Panc1 (cell line): ENCODE results near the gene CRK. TPM values are rescaled to one million over a fixed set of nuclear protein-coding genes. Genes with fewer than 3 reads are reported as not detected.

Experiments used
- ATAC-seq: fragments of 200-7000 bp; cut with Tn5 transposase; 2 replicates; pipeline ENCODE4 v1.9.1; 2020; ENCODE audit warnings: mild to moderate bottlenecking, moderate library complexity
- BruUV-seq: library from RNA; stranded (reverse); fragments of 400-500 nt; replicated peaks from 2 replicates; lab custom pipeline; 2021; lab: Mats Ljungman, UMichigan
- CTCF ChIA-PET: fragments of 300-600 bp; sonication (Branson Sonifier 250); formaldehyde crosslinking; loops from one replicate; lab custom pipeline; 2022; ENCODE audit warnings: antibody characterized with exemption; lab: Charles Lee
- POLR2A ChIA-PET: fragments of 300-600 bp; sonication (Branson Sonifier 250); formaldehyde crosslinking; loops from one replicate; lab custom pipeline; 2022; ENCODE audit warnings: antibody characterized with exemption; lab: Charles Lee
- DNase-seq: peaks from one replicate; pipeline ENCODE4 v3.0.0-alpha.2; 2010; ENCODE audit warnings: low read depth, low spot score
- H3K27ac ChIP-seq: 2 replicates; pipeline ENCODE4 v1.5.1; 2011; ENCODE audit warnings: mild to moderate bottlenecking, low read length, inconsistent platforms
- H3K27me3 ChIP-seq: fragments of 200-500 bp; sonication (Bioruptor generic); 2 replicates; pipeline ENCODE4 v1.6.0; 2014; ENCODE audit warnings: low read length, inconsistent platforms; ENCODE audit not compliant: control insufficient read depth, insufficient read depth
- H3K36me3 ChIP-seq: fragments of 200-500 bp; sonication (Bioruptor generic); 2 replicates; pipeline ENCODE4 v1.5.1; 2014; ENCODE audit warnings: inconsistent platforms, mild to moderate bottlenecking, low read length, moderate library complexity; ENCODE audit not compliant: control insufficient read depth, insufficient read depth
- H3K4me1 ChIP-seq: 2 replicates; pipeline ENCODE4 v1.5.1; 2011; ENCODE audit warnings: inconsistent platforms, mild to moderate bottlenecking, low read length, moderate library complexity; ENCODE audit not compliant: control insufficient read depth, insufficient read depth
- H3K4me3 ChIP-seq, 2 experiments: 2 replicates each; pipeline ENCODE4 v1.5.1; 2011 to 2012; ENCODE audit warnings: low read depth in 2 of 2, low read length in 2 of 2, mild to moderate bottlenecking in 2 of 2, inconsistent platforms in 1 of 2, moderate library complexity in 1 of 2
- H3K9me3 ChIP-seq: fragments of 200-500 bp; sonication (Bioruptor generic); 2 replicates; pipeline ENCODE4 v1.5.1; 2014; ENCODE audit warnings: low read depth, mild to moderate bottlenecking, inconsistent platforms, low read length, moderate library complexity; ENCODE audit not compliant: control insufficient read depth, insufficient read depth
- POLR2AphosphoS5 ChIP-seq: IDR thresholded peaks from 2 replicates; pipeline ENCODE4 v1.6.1; 2012; ENCODE audit warnings: mild to moderate bottlenecking, low read depth, low read length, moderate library complexity
- SIN3A ChIP-seq: IDR thresholded peaks from 2 replicates; pipeline ENCODE4 v1.6.1; 2012; ENCODE audit warnings: low read depth, mild to moderate bottlenecking, low read length, moderate library complexity, borderline replicate concordance; ENCODE audit not compliant: insufficient read depth
- TCF7L2 ChIP-seq: IDR thresholded peaks from 2 replicates; pipeline ENCODE4 v1.6.1; 2011; ENCODE audit warnings: mild to moderate bottlenecking, low read depth, low read length, inconsistent platforms
- in situ Hi-C: cut with HindIII; loops from 2 replicates; pipeline ENCODE4 v1.10.0; 2016; ENCODE audit warnings: low sequenced_read_pairs, low pct_unique_long_range_greater_than_20kb
- intact Hi-C: fragments of 100-400 bp; cut with micrococcal nuclease; formaldehyde crosslinking; loops from one replicate; pipeline ENCODE4 v1.10.0; 2022; ENCODE audit not compliant: unreplicated experiment
- total RNA-seq: library from RNA; stranded (reverse); gene quantifications from one replicate; pipeline ENCODE4 v1.2.1, GENCODE V29; 2021; ENCODE audit not compliant: unreplicated experiment
- TF ChIP-seq, protein P1 (sequence below), 2 experiments: IDR thresholded peaks; 2 replicates each; pipeline ENCODE4 v1.6.1; 2011 to 2012; ENCODE audit warnings: low read depth in 2 of 2, control low read depth in 1 of 2, low read length in 1 of 2, mild to moderate bottlenecking in 1 of 2, moderate library complexity in 1 of 2; ENCODE audit not compliant: insufficient read depth in 1 of 2
- TF ChIP-seq, protein P2 (sequence below): fragments of 450-650 bp; IDR thresholded peaks from 2 replicates; pipeline ENCODE4 v1.5.1; 2017; ENCODE audit warnings: mild to moderate bottlenecking

Gene CRK
- total RNA-seq, 1 experiment from 2014 or later, result 67.0 TPM

GRCh38 chr17:1440921-1441320 is 15.1 kb downstream of the CRK start:
- Histone ChIP-seq H3K27ac (no peak overlapping the region), H3K4me1 (peaks cover 5% of the 10 kb centered on the region; the same call in 1 of the 2 replicates), H3K9me3 (no peaks in the 10 kb centered on the region), H3K36me3 (peaks cover 6% of the 10 kb centered on the region; the same call in 1 of the 2 replicates), H3K4me3 (no peak overlapping the region), H3K27me3 (no peaks in the 10 kb centered on the region)
- BruUV-seq, result no TSS peak
- ChIA-PET CTCF (interaction anchor here (0.5 kb wide), 1 partner anchor 7 kb away, joined by 7 read pairs; no protein-coding TSS in a partner anchor), POLR2A (no interaction called here)
- DNase-seq (no peak), ATAC-seq (no peak; the same call in 1 of the 2 replicates)
- intact Hi-C loops (no loop called here), in situ Hi-C loops (no loop called here)
- TF ChIP-seq SIN3A, result no peak
- TF ChIP-seq TCF7L2, result no peak
- no peak for TF ChIP-seq POLR2AphosphoS5
- TF ChIP-seq, protein P1, sequence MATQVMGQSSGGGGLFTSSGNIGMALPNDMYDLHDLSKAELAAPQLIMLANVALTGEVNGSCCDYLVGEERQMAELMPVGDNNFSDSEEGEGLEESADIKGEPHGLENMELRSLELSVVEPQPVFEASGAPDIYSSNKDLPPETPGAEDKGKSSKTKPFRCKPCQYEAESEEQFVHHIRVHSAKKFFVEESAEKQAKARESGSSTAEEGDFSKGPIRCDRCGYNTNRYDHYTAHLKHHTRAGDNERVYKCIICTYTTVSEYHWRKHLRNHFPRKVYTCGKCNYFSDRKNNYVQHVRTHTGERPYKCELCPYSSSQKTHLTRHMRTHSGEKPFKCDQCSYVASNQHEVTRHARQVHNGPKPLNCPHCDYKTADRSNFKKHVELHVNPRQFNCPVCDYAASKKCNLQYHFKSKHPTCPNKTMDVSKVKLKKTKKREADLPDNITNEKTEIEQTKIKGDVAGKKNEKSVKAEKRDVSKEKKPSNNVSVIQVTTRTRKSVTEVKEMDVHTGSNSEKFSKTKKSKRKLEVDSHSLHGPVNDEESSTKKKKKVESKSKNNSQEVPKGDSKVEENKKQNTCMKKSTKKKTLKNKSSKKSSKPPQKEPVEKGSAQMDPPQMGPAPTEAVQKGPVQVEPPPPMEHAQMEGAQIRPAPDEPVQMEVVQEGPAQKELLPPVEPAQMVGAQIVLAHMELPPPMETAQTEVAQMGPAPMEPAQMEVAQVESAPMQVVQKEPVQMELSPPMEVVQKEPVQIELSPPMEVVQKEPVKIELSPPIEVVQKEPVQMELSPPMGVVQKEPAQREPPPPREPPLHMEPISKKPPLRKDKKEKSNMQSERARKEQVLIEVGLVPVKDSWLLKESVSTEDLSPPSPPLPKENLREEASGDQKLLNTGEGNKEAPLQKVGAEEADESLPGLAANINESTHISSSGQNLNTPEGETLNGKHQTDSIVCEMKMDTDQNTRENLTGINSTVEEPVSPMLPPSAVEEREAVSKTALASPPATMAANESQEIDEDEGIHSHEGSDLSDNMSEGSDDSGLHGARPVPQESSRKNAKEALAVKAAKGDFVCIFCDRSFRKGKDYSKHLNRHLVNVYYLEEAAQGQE (IDR thresholded peaks at IDR 0.05; ENCODE audit: insufficient read depth in 1 of 2, low read depth in 2 of 2, low read length in 1 of 2), result no peak
- TF ChIP-seq, protein P2, sequence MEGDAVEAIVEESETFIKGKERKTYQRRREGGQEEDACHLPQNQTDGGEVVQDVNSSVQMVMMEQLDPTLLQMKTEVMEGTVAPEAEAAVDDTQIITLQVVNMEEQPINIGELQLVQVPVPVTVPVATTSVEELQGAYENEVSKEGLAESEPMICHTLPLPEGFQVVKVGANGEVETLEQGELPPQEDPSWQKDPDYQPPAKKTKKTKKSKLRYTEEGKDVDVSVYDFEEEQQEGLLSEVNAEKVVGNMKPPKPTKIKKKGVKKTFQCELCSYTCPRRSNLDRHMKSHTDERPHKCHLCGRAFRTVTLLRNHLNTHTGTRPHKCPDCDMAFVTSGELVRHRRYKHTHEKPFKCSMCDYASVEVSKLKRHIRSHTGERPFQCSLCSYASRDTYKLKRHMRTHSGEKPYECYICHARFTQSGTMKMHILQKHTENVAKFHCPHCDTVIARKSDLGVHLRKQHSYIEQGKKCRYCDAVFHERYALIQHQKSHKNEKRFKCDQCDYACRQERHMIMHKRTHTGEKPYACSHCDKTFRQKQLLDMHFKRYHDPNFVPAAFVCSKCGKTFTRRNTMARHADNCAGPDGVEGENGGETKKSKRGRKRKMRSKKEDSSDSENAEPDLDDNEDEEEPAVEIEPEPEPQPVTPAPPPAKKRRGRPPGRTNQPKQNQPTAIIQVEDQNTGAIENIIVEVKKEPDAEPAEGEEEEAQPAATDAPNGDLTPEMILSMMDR, result no peak

GRCh38 chr17:1438593-1439083 is 17.4 kb downstream of the CRK start:
- in situ Hi-C loops, result no loop called here
- ATAC-seq, result no peak
- BruUV-seq, result no TSS peak
- no peak for DNase-seq
- Histone ChIP-seq H3K27me3 (no peaks in the 10 kb centered on the region), H3K4me1 (peaks cover 5% of the 10 kb centered on the region; the same call in 1 of the 2 replicates), H3K4me3 (no peak overlapping the region), H3K36me3 (peaks cover 12% of the 10 kb centered on the region), H3K9me3 (no peaks in the 10 kb centered on the region), H3K27ac (no peak overlapping the region)
- no peak for TF ChIP-seq TCF7L2
- TF ChIP-seq, protein P2, result no peak
- TF ChIP-seq, protein P1 (IDR thresholded peaks at IDR 0.05; ENCODE audit: insufficient read depth in 1 of 2, low read depth in 2 of 2, low read length in 1 of 2), result no peak
- no peak for TF ChIP-seq SIN3A
- TF ChIP-seq POLR2AphosphoS5, result no peak
- intact Hi-C loops, result no loop called here
- POLR2A ChIA-PET, result no interaction called here
- CTCF ChIA-PET, result no interaction called here
